ENCODE measurements around the gene PUS10.
A peak's percentile ranks its signal among the peaks of the same experiment; 100 is the strongest.
"Not testable (repeated sequence)": the region's sequence is repeated elsewhere in the genome, so short reads cannot be mapped to it uniquely, and the experiment has no call there.

Gene PUS10

DNA sequence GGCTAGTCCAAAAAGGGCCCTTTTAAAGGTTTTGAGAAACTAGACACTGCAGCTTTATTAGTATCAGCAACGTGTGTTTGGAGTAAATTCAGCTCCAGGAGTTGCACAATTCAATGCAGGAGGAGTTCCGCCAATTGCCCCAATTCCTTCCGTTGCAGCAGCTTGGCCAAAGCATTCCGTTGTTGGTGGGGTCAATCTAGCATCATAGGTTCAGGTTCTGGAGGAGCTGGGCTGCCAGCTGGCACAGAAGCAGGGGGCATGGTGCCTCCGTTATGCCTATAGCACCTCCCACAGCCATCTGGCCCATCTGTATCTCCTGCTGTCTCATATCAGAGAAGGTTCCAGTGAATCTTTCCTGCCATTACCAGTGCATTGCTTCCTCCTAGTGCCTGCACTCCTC lies 81.3 kb downstream of the PUS10 start:
- H3K4me3 ChIP-seq (ENCODE audit: low read length): no peak overlapping the region
- no peak for DNase-seq (ENCODE audit: low read depth)
- TF ChIP-seq, protein P1, sequence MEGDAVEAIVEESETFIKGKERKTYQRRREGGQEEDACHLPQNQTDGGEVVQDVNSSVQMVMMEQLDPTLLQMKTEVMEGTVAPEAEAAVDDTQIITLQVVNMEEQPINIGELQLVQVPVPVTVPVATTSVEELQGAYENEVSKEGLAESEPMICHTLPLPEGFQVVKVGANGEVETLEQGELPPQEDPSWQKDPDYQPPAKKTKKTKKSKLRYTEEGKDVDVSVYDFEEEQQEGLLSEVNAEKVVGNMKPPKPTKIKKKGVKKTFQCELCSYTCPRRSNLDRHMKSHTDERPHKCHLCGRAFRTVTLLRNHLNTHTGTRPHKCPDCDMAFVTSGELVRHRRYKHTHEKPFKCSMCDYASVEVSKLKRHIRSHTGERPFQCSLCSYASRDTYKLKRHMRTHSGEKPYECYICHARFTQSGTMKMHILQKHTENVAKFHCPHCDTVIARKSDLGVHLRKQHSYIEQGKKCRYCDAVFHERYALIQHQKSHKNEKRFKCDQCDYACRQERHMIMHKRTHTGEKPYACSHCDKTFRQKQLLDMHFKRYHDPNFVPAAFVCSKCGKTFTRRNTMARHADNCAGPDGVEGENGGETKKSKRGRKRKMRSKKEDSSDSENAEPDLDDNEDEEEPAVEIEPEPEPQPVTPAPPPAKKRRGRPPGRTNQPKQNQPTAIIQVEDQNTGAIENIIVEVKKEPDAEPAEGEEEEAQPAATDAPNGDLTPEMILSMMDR (IDR thresholded peaks at IDR 0.05; ENCODE audit: insufficient read depth, low read depth, low read length, missing control alignments): no peak

DNA sequence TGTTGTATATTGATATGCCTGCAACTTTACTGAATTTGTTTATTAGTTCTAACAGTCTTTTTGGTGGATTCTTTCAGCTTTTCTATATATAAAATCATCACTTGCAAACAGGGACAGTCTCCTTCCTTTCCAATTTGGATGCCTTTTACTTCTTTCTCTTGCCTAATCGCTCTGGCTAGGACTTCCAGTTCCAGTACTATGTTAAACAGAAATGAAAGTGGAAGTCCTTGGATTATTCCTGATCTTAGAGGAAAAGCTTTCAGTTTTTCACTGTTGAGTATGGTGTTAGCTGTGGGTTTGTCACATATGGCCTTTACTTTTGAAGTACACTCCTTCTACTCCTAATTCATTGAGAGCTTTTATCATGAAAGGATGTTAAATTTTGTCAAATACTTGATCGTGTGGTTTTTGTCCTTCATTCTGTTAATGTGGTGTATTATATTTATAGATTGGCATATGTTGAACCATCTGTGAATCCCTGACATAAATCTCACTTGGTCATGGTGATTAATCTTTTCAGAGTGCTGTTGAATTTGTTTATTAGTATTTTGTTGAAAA lies 83.8 kb downstream of the PUS10 start:
- DNase-seq (ENCODE audit: low read depth): no peak
- no peak overlapping the region for H3K4me3 ChIP-seq (ENCODE audit: low read length)
- TF ChIP-seq, protein P1 (IDR thresholded peaks at IDR 0.05; ENCODE audit: insufficient read depth, low read depth, low read length, missing control alignments): no peak

DNA sequence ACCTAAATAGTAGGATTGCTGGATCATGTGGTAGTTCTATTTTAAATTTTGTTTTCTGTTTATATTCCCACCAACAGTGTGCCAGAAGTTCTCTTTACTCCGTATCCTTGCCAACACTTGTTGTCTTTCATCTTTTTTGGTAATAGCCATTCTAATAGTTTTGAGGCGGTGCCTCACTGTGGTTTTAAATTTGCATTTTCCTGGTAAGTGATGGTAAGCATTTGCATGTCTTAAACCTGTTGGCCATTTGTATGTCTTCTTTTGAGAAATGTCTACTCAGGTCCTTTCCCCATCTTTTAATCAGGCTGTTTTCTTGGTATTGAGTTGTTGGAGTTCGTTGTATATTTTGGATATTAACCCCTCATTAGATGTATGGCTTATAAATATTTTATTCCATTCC lies 85.1 kb downstream of the PUS10 start:
- TF ChIP-seq, protein P1 (IDR thresholded peaks at IDR 0.05; ENCODE audit: insufficient read depth, low read depth, low read length, missing control alignments): no peak
- no peak for DNase-seq (ENCODE audit: low read depth)
- no peak overlapping the region for H3K4me3 ChIP-seq (ENCODE audit: low read length)

DNA sequence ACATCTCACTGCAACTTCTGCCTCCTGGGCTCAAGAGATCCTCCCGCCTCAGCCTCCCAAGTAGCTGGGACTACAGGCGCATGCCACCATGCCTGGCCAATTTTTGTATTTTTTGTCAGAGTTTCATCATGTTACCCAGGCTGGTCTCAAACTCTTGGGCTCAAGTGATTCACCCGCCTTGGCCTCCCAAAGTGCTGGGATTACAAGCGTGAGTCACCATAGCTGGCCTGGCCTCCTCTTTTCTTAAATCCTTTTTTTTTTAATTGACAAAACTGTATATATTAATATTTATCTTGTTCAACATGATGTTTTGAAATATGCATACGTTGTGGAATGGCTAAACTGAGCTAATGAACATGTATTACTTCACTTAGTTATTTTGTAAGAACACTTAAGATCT lies 86.0 kb downstream of the PUS10 start:
- peak; percentile 13 for DNase-seq (ENCODE audit: low read depth)
- H3K4me3 ChIP-seq (ENCODE audit: low read length): not testable (repeated sequence)

DNA sequence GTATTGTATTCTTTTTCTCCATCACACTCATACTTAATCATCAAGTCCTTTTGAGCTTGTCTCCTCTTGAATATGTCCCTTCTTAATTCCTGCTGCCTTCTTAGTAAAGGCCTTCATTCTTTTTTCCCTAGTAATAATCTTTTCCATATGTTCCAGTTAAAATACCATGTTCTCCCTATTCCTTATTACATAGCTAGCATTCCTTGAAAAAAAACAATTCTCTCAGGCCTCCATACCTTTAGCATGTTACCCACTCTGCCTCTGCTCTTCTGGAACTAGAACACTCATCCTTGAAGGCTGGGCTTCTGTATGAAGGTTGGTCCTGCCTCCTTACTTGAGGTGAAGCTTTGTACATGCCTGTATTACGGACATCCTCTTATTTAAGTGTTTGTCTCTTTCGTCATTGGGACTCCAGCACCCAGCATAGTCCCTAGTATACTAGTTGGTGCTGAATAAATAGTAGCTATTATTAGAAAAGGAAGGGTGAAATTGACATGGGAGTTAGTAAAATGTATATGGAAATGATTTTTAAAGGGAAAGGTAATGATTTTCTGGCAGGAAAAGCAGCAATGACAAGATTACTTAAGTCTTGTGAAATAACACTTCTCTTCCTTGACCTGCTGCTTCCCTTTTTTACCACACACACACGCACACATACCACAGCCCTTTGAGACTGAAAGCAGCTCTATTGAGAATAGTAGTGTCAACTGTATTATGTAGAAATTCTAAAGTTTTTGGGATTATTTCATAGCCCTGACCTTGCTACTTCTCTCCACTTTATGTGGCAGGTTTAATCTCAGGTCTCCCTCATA lies 91.1 kb downstream of the PUS10 start:
- H3K4me3 ChIP-seq (ENCODE audit: low read length): no peak overlapping the region
- TF ChIP-seq, protein P1 (IDR thresholded peaks at IDR 0.05; ENCODE audit: insufficient read depth, low read depth, low read length, missing control alignments): no peak
- DNase-seq (ENCODE audit: low read depth): peak; percentile 17

DNA sequence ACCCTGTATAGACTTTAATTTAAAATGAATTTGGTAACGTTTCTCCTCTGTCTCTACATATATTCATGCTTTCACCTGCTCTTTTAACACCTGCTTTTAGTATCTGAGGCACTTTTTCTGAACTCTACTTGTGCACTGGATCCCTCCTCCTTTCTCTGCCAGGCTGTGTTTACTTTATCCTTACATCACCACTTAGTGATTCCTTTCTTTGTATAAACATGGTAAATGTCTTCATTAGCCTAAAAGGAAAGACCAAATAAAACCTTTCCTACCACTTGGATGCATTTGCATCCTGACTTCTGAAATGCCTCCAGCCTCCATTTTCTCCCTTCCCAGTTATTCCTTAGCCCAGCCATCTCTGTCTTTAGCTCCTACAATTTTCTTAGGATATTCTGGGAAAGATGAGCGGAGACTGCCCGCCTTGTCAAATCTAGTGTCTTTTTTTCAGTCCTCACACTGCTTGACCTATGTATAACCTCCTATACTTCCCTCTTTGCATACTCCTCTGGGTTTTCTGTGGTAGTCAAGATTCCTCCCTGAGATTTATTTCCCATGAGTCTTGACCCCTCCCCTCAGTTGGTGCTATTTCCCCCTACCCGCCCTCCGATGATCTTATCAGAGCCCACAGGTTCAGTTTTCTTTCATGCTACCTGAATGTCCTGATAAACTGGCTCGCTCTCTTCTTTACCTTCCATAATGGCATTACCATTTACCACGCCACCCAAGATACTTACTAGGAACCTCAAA lies 91.9 kb downstream of the PUS10 start:
- DNase-seq (ENCODE audit: low read depth): peak; percentile 41
- no peak overlapping the region for H3K4me3 ChIP-seq (ENCODE audit: low read length)
- TF ChIP-seq, protein P1 (IDR thresholded peaks at IDR 0.05; ENCODE audit: insufficient read depth, low read depth, low read length, missing control alignments): no peak

DNA sequence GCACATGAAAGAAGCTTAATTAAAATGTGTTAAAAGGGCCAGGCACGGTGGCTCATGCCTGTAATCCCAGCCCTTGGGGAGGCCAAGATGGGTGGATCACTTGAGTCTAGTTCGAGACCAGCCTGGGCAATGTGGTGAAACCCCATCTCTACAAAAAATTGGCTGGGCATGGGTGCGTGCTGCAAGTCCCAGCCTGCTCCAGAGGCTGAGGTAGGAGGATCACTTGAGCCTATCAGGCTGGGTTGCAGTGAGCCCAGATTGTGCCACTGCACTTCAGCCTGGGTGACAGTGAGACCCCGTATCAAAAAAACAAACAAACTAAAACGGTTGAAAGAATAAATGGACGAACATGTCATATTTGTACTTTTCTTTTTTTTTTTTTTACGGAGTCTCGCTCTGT lies 110.7 kb downstream of the PUS10 start:
- TF ChIP-seq, protein P1 (IDR thresholded peaks at IDR 0.05; ENCODE audit: insufficient read depth, low read depth, low read length, missing control alignments): no peak
- no peak overlapping the region for H3K4me3 ChIP-seq (ENCODE audit: low read length)
- DNase-seq (ENCODE audit: low read depth): no peak
